SK-N-SH (cell line): ENCODE data around the gene GNAT3.

Experiments
- EP300 ChIP-seq, 2 experiments: IDR thresholded peaks; 2 replicates each; pipeline versions ENCODE4 v1.4.0 to v1.6.1; 2012; ENCODE audit warnings: borderline replicate concordance in 1 of 2, low read depth in 1 of 2, low read length in 1 of 2
- SIN3A ChIP-seq: IDR thresholded peaks from 2 replicates; pipeline ENCODE4 v1.6.1; 2012; ENCODE audit warnings: low read depth, mild to moderate bottlenecking, low read length, moderate library complexity, borderline replicate concordance

- TF ChIP-seq SIN3A (no peak), EP300 (IDR thresholded peaks at IDR 0.05; ENCODE audit: borderline replicate concordance in 1 of 2, low read depth in 1 of 2, low read length in 1 of 2) (no peak)
Measured at GRCh38 chr7:80463272-80463920, 48.5 kb downstream of the GNAT3 start.
